BLaER1 treated with 17β-estradiol and CSF1 and Interleukin-3, amounts not matched to agents 10 nM and 100 nM (cell line): ENCODE data around the gene PCDHB3.
"Not testable (repeated sequence)": the region's sequence is repeated elsewhere in the genome, so short reads cannot be mapped to it uniquely, and the experiment has no call there.

Experiments used
- H3K27ac ChIP-seq, 11 experiments: shearing (Covaris generic); formaldehyde crosslinking; 2 replicates each; pipeline ENCODE4 v1.8.1; 2022
- H3K27me3 ChIP-seq, 11 experiments: shearing (Covaris generic); formaldehyde crosslinking; 2 replicates each; pipeline ENCODE4 v1.8.1; 2022
- H3K36me3 ChIP-seq, 11 experiments: shearing (Covaris generic); formaldehyde crosslinking; 2 replicates each; pipeline ENCODE4 v1.8.1; 2022
- H3K4me1 ChIP-seq, 10 experiments: shearing (Covaris generic); formaldehyde crosslinking; 2 replicates each; pipeline ENCODE4 v1.8.1; 2022
- H3K4me2 ChIP-seq, 11 experiments: shearing (Covaris generic); formaldehyde crosslinking; 2 replicates each; pipeline ENCODE4 v1.8.1; 2022
- H3K4me3 ChIP-seq, 10 experiments: shearing (Covaris generic); formaldehyde crosslinking; 2 replicates each; pipeline ENCODE4 v1.8.1; 2022
- H3K9ac ChIP-seq, 11 experiments: shearing (Covaris generic); formaldehyde crosslinking; 2 replicates each; pipeline ENCODE4 v1.8.1; 2022
- H3K9me3 ChIP-seq, 11 experiments: shearing (Covaris generic); formaldehyde crosslinking; replicated peaks in 1 of 11; 2 replicates each; pipeline ENCODE4 v1.8.1; 2022
- H4K20me1 ChIP-seq, 11 experiments: shearing (Covaris generic); formaldehyde crosslinking; 2 replicates each; pipeline ENCODE4 v1.8.1; 2022
- Cebpa-rat ChIP-seq, 11 experiments: shearing (Covaris generic); IDR thresholded peaks; 2 replicates each; pipeline ENCODE4 v1.8.1; 2022

The PCDHB3 gene

GRCh38 chr5:141101059-141101458 lies 786 bp downstream of the PCDHB3 start:
- no peak overlapping the region for H3K4me2 ChIP-seq
- no peak for TF ChIP-seq Cebpa-rat (IDR thresholded peaks at IDR 0.05)
- H3K9me3 ChIP-seq = peaks cover 21 to 39% (median 27%) of the 10 kb centered on the region in 11 experiments; a peak in 21 of 22 replicates
- no peak overlapping the region for H3K4me3 ChIP-seq
- no peaks in the 10 kb centered on the region for H3K27me3 ChIP-seq
- H4K20me1 ChIP-seq = no peaks in the 10 kb centered on the region
- no peak overlapping the region for H3K9ac ChIP-seq
- no peaks in the 10 kb centered on the region for H3K4me1 ChIP-seq
- no peak overlapping the region for H3K27ac ChIP-seq
- H3K36me3 ChIP-seq = no peaks in the 10 kb centered on the region

GRCh38 chr5:141102070-141102469 lies 1.8 kb downstream of the PCDHB3 start:
- H3K9ac ChIP-seq, H3K4me3 ChIP-seq, H3K27me3 ChIP-seq, H4K20me1 ChIP-seq, H3K36me3 ChIP-seq, H3K27ac ChIP-seq, H3K4me1 ChIP-seq, H3K4me2 ChIP-seq: not testable (repeated sequence)
- H3K9me3 ChIP-seq = peaks cover 21 to 34% (median 27%) of the 10 kb centered on the region in 11 experiments; a peak in 21 of 22 replicates

GRCh38 chr5:141102471-141102870 lies 2.2 kb downstream of the PCDHB3 start:
- not testable (repeated sequence) for H3K4me3 ChIP-seq, H3K27ac ChIP-seq, H3K36me3 ChIP-seq, H3K9ac ChIP-seq, H3K4me2 ChIP-seq, H3K27me3 ChIP-seq, H3K4me1 ChIP-seq, H4K20me1 ChIP-seq
- H3K9me3 ChIP-seq = peaks cover 21 to 34% (median 27%) of the 10 kb centered on the region in 11 experiments; a peak in 21 of 22 replicates

GRCh38 chr5:141105350-141105749 lies 5.1 kb downstream of the PCDHB3 start:
- H3K27ac ChIP-seq = no peak overlapping the region
- no peak overlapping the region for H3K4me3 ChIP-seq
- no peak overlapping the region for H3K4me2 ChIP-seq
- no peaks in the 10 kb centered on the region for H3K27me3 ChIP-seq
- no peak for TF ChIP-seq Cebpa-rat (IDR thresholded peaks at IDR 0.05)
- H4K20me1 ChIP-seq = no peaks in the 10 kb centered on the region
- H3K9me3 ChIP-seq = peaks cover 19 to 29% (median 22%) of the 10 kb centered on the region in 11 experiments; a peak in 21 of 22 replicates
- H3K9ac ChIP-seq = no peak overlapping the region
- H3K4me1 ChIP-seq = no peaks in the 10 kb centered on the region
- no peaks in the 10 kb centered on the region for H3K36me3 ChIP-seq

- Histone ChIP-seq H3K4me1 (no peaks in the 10 kb centered on the region), H3K27me3 (no peaks in the 10 kb centered on the region), H3K9ac (no peak overlapping the region), H3K4me3 (no peak overlapping the region), H4K20me1 (no peaks in the 10 kb centered on the region), H3K4me2 (no peak overlapping the region), H3K9me3 (peaks cover 35 to 48% (median 41%) of the 10 kb centered on the region in 11 experiments), H3K36me3 (no peaks in the 10 kb centered on the region), H3K27ac (no peak overlapping the region)
- TF ChIP-seq Cebpa-rat (IDR thresholded peaks at IDR 0.05) = no peak
Observed at GRCh38 chr5:141119250-141119649, 19.0 kb downstream of the PCDHB3 start.

- H3K36me3 ChIP-seq = no peaks in the 10 kb centered on the region
- H3K27ac ChIP-seq = no peak within 1 kb of the TSS
- no peak within 1 kb of the TSS for H3K4me2 ChIP-seq
- H3K4me1 ChIP-seq = no peaks in the 10 kb centered on the region
- peaks cover 26 to 35% (median 33%) of the 10 kb centered on the region in 11 experiments for H3K9me3 ChIP-seq
- H3K27me3 ChIP-seq = no peaks in the 10 kb centered on the region
- H3K9ac ChIP-seq = no peak within 1 kb of the TSS
- TF ChIP-seq Cebpa-rat (IDR thresholded peaks at IDR 0.05) = no peak
- no peaks in the 10 kb centered on the region for H4K20me1 ChIP-seq
- no peak within 1 kb of the TSS for H3K4me3 ChIP-seq
Observed at GRCh38 chr5:141121563-141121962, 21.3 kb downstream of the PCDHB3 start, which contains the start of gene PCDHB4. Gene PCDHB4, plus strand, starts transcription at chr5:141121818. Its CDS starts 181 bp downstream, at chr5:141121999.

GRCh38 chr5:141121985-141122384 lies 21.7 kb downstream of the PCDHB3 start:
- H3K4me3 ChIP-seq = no peak overlapping the region
- TF ChIP-seq Cebpa-rat (IDR thresholded peaks at IDR 0.05) = no peak
- H3K36me3 ChIP-seq = no peaks in the 10 kb centered on the region
- no peak overlapping the region for H3K4me2 ChIP-seq
- H3K27me3 ChIP-seq = no peaks in the 10 kb centered on the region
- no peak overlapping the region for H3K27ac ChIP-seq
- peaks cover 21 to 31% (median 29%) of the 10 kb centered on the region in 11 experiments for H3K9me3 ChIP-seq
- H4K20me1 ChIP-seq = no peaks in the 10 kb centered on the region
- no peak overlapping the region for H3K9ac ChIP-seq
- no peaks in the 10 kb centered on the region for H3K4me1 ChIP-seq

GRCh38 chr5:141123396-141124135 lies 23.3 kb downstream of the PCDHB3 start:
- not testable (repeated sequence) for H3K9ac ChIP-seq, H3K4me1 ChIP-seq, H3K27me3 ChIP-seq, H3K4me2 ChIP-seq, H3K36me3 ChIP-seq, H4K20me1 ChIP-seq, H3K4me3 ChIP-seq, H3K27ac ChIP-seq
- H3K9me3 ChIP-seq = peaks cover 20 to 27% (median 25%) of the 10 kb centered on the region in 11 experiments; a peak in 19 of 22 replicates

GRCh38 chr5:141127305-141127704 lies 27.0 kb downstream of the PCDHB3 start:
- no peak overlapping the region for H3K4me3 ChIP-seq
- TF ChIP-seq Cebpa-rat (IDR thresholded peaks at IDR 0.05) = no peak
- H3K27ac ChIP-seq = no peak overlapping the region
- H3K36me3 ChIP-seq = no peaks in the 10 kb centered on the region
- peaks cover 15 to 24% (median 19%) of the 10 kb centered on the region in 11 experiments; a peak in 19 of 22 replicates for H3K9me3 ChIP-seq
- H4K20me1 ChIP-seq = no peaks in the 10 kb centered on the region
- no peaks in the 10 kb centered on the region for H3K27me3 ChIP-seq
- H3K9ac ChIP-seq = no peak overlapping the region
- no peak overlapping the region for H3K4me2 ChIP-seq
- H3K4me1 ChIP-seq = no peaks in the 10 kb centered on the region

- no peak within 1 kb of the TSS for H3K27ac ChIP-seq
- no peak within 1 kb of the TSS for H3K4me3 ChIP-seq
- no peaks in the 10 kb centered on the region for H3K27me3 ChIP-seq
- no peak within 1 kb of the TSS for H3K9ac ChIP-seq
- H3K36me3 ChIP-seq = no peaks in the 10 kb centered on the region
- H4K20me1 ChIP-seq = no peaks in the 10 kb centered on the region
- no peak for TF ChIP-seq Cebpa-rat (IDR thresholded peaks at IDR 0.05)
- no peaks in the 10 kb centered on the region for H3K4me1 ChIP-seq
- H3K9me3 ChIP-seq = peaks cover 32 to 50% (median 44%) of the 10 kb centered on the region in 11 experiments
- no peak within 1 kb of the TSS for H3K4me2 ChIP-seq
Observed at GRCh38 chr5:141135030-141135717, 34.9 kb downstream of the PCDHB3 start, which contains the start of gene PCDHB5. Gene PCDHB5, plus strand, starts transcription at chr5:141135206. Its CDS starts 229 bp downstream, at chr5:141135435.
